Heart left ventricle (tissue), 16 donors: ENCODE measurements around the gene ISG15. TPM values are rescaled to one million over a fixed set of nuclear protein-coding genes. Genes with fewer than 3 reads are reported as not detected.

Experiments used
- ATAC-seq, 4 donors: fragments of 200-7000 bp; cut with Tn5 transposase; one replicate each; pipeline ENCODE4 v1.9.1; 2020 to 2022; ENCODE audit warnings: moderate library complexity in 4 of 4, mild to moderate bottlenecking in 3 of 4, moderate number of reproducible peaks in 1 of 4
- DNase-seq, 5 donors: peaks; one replicate each; pipeline ENCODE4 v3.0.0-alpha.2; 2020
- H3K27ac ChIP-seq, 12 donors: fragments of 200-600 bp; sonication (generic) in 4 of 12; one replicate each; pipeline versions ENCODE4 v1.5.0 to v1.8.0; 2016 to 2022; ENCODE audit warnings: mild to moderate bottlenecking in 2 of 12
- H3K27me3 ChIP-seq, 9 donors: fragments of 200-600 bp; sonication (generic) in 2 of 9; one replicate each; pipeline versions ENCODE4 v1.5.1 to v1.8.0; 2016 to 2022; ENCODE audit warnings: mild to moderate bottlenecking in 3 of 9
- H3K36me3 ChIP-seq, 9 donors: fragments of 200-600 bp; sonication (generic) in 2 of 9; one replicate each; pipeline versions ENCODE4 v1.5.0 to v1.8.0; 2018 to 2022; ENCODE audit warnings: mild to moderate bottlenecking in 2 of 9
- H3K4me1 ChIP-seq, 12 donors: fragments of 200-600 bp; sonication (generic) in 4 of 12; one replicate each; pipeline versions ENCODE4 v1.5.0 to v1.8.0; 2016 to 2022; ENCODE audit warnings: mild to moderate bottlenecking in 3 of 12
- H3K4me3 ChIP-seq, 12 donors: fragments of 200-600 bp; sonication (generic) in 4 of 12; one replicate each; pipeline versions ENCODE4 v1.5.0 to v1.8.0; 2017 to 2022; ENCODE audit warnings: mild to moderate bottlenecking in 9 of 12, moderate library complexity in 4 of 12
- H3K9me3 ChIP-seq, 12 donors: fragments of 200-600 bp; sonication (generic) in 4 of 12; one replicate each; pipeline versions ENCODE4 v1.5.0 to v1.8.0; 2016 to 2022; ENCODE audit warnings: mild to moderate bottlenecking in 1 of 12
- POLR2A ChIP-seq, 2 donors: fragments of 450-650 bp; IDR thresholded peaks; one replicate each; pipeline ENCODE4 v1.6.1; 2017; ENCODE audit warnings: antibody characterized with exemption in 2 of 2, mild to moderate bottlenecking in 2 of 2, moderate library complexity in 2 of 2
- WGBS, 4 donors: extraction: QIAGEN DNeasy Blood & Tissue Kit in 2 of 4; methylation state at CpG; one replicate each; pipeline versions ENCODE4 v1.1.5 to v1.1.7; 2013 to 2018; 5-methylcytosine and 5-hydroxymethylcytosine counted together
- intact Hi-C, 10 donors: fragments of 100-400 bp; cut with DNase I; formaldehyde crosslinking; loops; one replicate each; pipeline versions ENCODE4 v1.11.1 to v1.14.2; 2022
- polyA plus RNA-seq, 2 donors: library from polyadenylated mRNA; stranded (reverse); fragments of 200-250 nt; gene quantifications; one replicate each; pipeline ENCODE4 v1.2.3, GENCODE V29; 2013
- total RNA-seq, 9 donors: library from RNA; depleted of rRNA in 2 of 9; stranded (reverse); fragments of >200 nt in 2 of 9; fragmentation: NEBNext Ultra II Directional in 3 of 9; extraction: Animal tissue kit (Norgen Biotek cat#: 25700) in 3 of 9; gene quantifications; one replicate each; pipeline versions ENCODE4 v1.1.0 to v1.2.4, GENCODE V29; 2016 to 2023
- TF ChIP-seq, protein P1 (sequence below), 12 donors: fragments of 200-600 bp; sonication (generic) in 4 of 12; IDR thresholded peaks; one replicate each; pipeline versions ENCODE4 v1.5.0 to v1.8.0; 2018 to 2022; ENCODE audit warnings: antibody characterized with exemption in 12 of 12, mild to moderate bottlenecking in 5 of 12
- donor health status: ischemic (EF 13 %, LVEDD 7.1; RV severe dilation, severe dysfunction).
- donor health status: healthy with polysubstance abuse.
- donor health status: DM: no; HTN: yes; CAD: no.
- donor health status: DM: no; HTN: no; CAD: no.
- donor health status: ischemic (EF 25% LVEDD 6.9; RV normal size, moderate dysfunction).
- donor health status: ischemic (EF 25% LVEDD 5.7; RV mildly dilated, moderate dysfunction).
- donor health status: healthy.
- donor health status: DM: yes; HTN: yes; CAD: no.
- donor health status: ischemic (EF 35%, LVEDD 5.7; RV mildly dilated, moderate dysfunction).
- donor health status: nonischemic (EF 11% LVEDD 7.7; RV severe dilation, severe dysfunction).
- donor health status: DM: yes; HTN: yes; CAD: no.
- donor health status: PGD.
- donor health status: ischemic (EF 29% LVEDD 5.4; RV normal size, mild dysfunction).
- donor health status: nonischemic (EF 23%, LVEDD 6.1; RV moderate dilation, normal function).

Gene ISG15
- total and polyA plus RNA-seq, 11 donors: 17.0 to 189 (median 34.4) TPM

DNA sequence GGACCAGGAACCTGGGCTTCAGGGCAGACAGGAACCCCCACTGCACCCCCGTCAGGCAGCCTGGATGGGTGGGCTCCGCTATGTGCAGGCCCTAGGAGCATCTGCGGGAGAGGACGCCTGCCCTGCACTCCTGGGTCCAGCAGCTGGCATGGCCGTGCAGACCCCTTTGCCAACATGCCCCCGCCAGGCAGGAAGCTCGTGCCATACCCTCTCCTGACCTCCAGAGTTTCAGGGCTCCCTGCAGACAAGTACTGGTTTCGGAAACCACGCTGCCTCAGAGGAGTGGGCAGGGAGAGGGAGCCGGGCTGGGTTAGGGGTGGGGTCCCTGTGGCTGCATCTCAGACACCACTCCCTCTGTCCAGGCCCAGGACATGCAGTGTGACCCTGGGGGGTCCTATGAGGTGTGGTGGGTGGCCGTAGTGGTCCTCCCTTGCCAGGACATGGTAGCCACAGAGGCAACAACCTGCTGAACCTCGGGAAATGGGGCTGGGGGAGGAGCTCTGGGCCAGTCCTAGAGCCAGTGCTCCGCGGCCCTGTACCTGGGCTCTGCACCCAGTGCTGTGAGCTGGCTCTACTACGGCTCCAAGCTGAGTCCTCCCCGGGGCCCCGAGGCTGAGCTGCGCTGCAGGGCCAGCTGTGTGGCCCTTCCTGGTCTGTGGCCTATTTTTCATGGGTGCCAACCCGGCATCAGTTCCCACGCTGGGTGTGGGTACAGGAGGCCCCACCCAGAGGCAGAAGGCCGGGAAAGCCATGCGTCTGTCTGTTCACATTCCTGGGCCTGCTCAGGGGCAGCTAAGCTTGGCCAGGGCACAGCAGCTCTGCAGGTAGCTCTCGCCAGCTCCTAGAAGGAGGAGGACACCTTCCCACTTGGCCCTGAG, 45.6 kb upstream of the ISG15 start:
- peaks cover 0 to 41% (median 27%) of the 10 kb centered on the region in 9 donors for H3K27me3 ChIP-seq
- H3K4me3 ChIP-seq: peak overlapping the region in 3 of 12 donors; percentile 60 to 63 (median 62)
- ATAC-seq (no peak), DNase-seq (peak in 4 of 5 donors; percentile 8 to 59 (median 26))
- no peak overlapping the region for H3K27ac ChIP-seq
- 70 to 80% (median 75%) methylated on average over 12 to 23 of the region's 23 CpGs for WGBS, 4 donors
- TF ChIP-seq POLR2A (IDR thresholded peaks at IDR 0.05): no peak
- TF ChIP-seq, protein P1, sequence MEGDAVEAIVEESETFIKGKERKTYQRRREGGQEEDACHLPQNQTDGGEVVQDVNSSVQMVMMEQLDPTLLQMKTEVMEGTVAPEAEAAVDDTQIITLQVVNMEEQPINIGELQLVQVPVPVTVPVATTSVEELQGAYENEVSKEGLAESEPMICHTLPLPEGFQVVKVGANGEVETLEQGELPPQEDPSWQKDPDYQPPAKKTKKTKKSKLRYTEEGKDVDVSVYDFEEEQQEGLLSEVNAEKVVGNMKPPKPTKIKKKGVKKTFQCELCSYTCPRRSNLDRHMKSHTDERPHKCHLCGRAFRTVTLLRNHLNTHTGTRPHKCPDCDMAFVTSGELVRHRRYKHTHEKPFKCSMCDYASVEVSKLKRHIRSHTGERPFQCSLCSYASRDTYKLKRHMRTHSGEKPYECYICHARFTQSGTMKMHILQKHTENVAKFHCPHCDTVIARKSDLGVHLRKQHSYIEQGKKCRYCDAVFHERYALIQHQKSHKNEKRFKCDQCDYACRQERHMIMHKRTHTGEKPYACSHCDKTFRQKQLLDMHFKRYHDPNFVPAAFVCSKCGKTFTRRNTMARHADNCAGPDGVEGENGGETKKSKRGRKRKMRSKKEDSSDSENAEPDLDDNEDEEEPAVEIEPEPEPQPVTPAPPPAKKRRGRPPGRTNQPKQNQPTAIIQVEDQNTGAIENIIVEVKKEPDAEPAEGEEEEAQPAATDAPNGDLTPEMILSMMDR (IDR thresholded peaks at IDR 0.05): no peak
- peaks cover 4 to 37% (median 12%) of the 10 kb centered on the region in 12 donors for H3K4me1 ChIP-seq
- intact Hi-C loops: loop anchor here in 1 of 10 donors (10.0 kb wide), 1 partner anchor 63 kb away; no protein-coding TSS in a partner anchor
- H3K9me3 ChIP-seq: no peaks in the 10 kb centered on the region
- H3K36me3 ChIP-seq: peaks cover 0 to 8% (median 0%) of the 10 kb centered on the region in 9 donors

DNA sequence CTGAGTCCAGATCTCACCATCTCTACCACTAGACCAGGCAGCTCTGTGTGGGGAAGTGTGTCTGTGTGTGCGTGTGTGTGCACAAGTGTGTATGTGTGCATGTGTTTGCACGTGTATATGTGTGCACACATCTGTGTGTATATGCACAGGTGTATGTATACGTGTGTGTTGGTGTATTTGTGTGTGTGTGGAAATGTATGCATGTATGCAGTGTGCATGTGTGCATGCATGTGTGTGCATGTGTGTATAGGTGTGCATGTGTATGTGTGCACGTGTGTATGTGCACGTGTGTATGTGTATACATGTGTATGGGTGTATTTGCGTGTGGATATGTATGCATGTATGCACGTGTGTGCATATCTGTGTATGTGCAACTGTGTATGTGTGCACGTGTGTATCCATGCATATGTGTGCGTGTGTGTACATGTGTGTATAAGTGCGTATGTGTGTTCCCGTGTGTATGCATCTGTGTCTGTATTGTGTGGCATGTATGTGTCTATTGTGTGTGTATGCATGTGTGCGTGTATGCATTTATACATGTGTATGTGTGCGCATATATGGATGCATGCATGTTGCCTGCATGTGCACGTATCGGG, 43.9 kb upstream of the ISG15 start:
- 81 to 85% (median 82%) methylated on average over 15 of the region's 15 CpGs for WGBS, 4 donors
- H3K27me3 ChIP-seq: peaks cover 0 to 50% (median 29%) of the 10 kb centered on the region in 9 donors
- H3K9me3 ChIP-seq: no peaks in the 10 kb centered on the region

DNA sequence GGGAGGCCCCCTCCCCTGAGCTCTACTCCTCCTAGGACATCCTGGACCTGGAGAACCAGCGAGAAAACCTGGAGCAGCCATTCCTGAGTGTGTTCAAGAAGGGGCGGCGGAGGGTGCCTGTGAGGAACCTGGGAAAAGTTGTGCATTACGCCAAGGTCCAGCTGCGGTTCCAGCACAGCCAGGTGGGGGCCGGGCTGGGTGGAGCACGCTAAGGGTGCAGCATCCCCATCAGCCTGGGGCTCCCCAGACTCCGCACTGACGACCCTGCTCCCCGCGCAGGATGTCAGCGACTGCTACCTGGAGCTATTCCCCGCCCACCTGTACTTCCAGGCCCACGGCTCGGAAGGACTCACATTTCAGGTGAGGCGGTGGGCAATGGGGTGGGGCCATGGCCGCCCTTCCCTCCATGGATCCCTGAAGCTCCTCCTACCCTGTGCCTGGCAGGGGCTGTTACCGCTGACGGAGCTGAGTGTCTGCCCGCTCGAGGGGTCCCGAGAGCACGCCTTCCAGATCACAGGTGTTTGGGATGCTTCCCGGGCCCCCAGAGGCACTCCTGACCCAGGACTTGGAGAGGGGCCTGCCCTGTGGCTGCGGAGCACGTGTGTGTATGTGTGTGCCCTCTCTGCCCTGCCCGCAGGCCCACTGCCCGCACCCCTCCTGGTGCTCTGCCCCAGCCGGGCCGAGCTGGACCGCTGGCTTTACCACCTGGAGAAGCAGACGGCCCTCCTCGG, 42.9 kb upstream of the ISG15 start:
- H3K36me3 ChIP-seq: no peaks in the 10 kb centered on the region
- ATAC-seq (no peak), DNase-seq (peak in 2 of 5 donors; percentile 5 to 60)
- H3K27ac ChIP-seq: no peak overlapping the region
- WGBS, 4 donors: 13 to 24% (median 15%) methylated on average over 19 to 33 of the region's 33 CpGs
- no peak for TF ChIP-seq POLR2A (IDR thresholded peaks at IDR 0.05)
- TF ChIP-seq, protein P1 (IDR thresholded peaks at IDR 0.05): no peak
- H3K4me3 ChIP-seq: no peak overlapping the region
- no peaks in the 10 kb centered on the region for H3K9me3 ChIP-seq
- peaks cover 4 to 48% (median 15%) of the 10 kb centered on the region in 12 donors for H3K4me1 ChIP-seq
- H3K27me3 ChIP-seq: peaks cover 0 to 61% (median 40%) of the 10 kb centered on the region in 9 donors
- intact Hi-C loops: loop anchor here in 1 of 10 donors (10.0 kb wide), 1 partner anchor 524 kb away; no protein-coding TSS in a partner anchor

More for the DNA sequence above, 43.9 kb upstream of the ISG15 start:
- no peak for DNase-seq
- no peak for ATAC-seq
- H3K27ac ChIP-seq: no peak overlapping the region
- intact Hi-C loops: loop anchor here in 1 of 10 donors (10.0 kb wide), 1 partner anchor 65 kb away; no protein-coding TSS in a partner anchor
- H3K4me1 ChIP-seq: peaks cover 4 to 48% (median 15%) of the 10 kb centered on the region in 12 donors
- H3K36me3 ChIP-seq: no peaks in the 10 kb centered on the region
- H3K4me3 ChIP-seq: no peak overlapping the region
- TF ChIP-seq POLR2A (IDR thresholded peaks at IDR 0.05): no peak
- TF ChIP-seq, protein P1 (IDR thresholded peaks at IDR 0.05): no peak
